ENCODE measurements around the gene ZKSCAN4.

The ZKSCAN4 gene

GRCh38 chr6:28211840-28212509, 40.1 kb downstream of the ZKSCAN4 start:
- Histone ChIP-seq H3K36me3 (ENCODE audit: control insufficient read depth, low read length) (no peaks in the 10 kb centered on the region), H3K27ac (ENCODE audit: low read depth, low read length) (no peak overlapping the region), H3K4me2 (ENCODE audit: low read length) (peak overlapping the region; percentile 54), H3K27me3 (ENCODE audit: control insufficient read depth, low read length) (peaks cover 6% of the 10 kb centered on the region), H3K4me1 (ENCODE audit: control insufficient read depth, low read length) (peaks cover 37% of the 10 kb centered on the region), H3K4me3 (ENCODE audit: low read length) (peak overlapping the region; percentile 58), H4K20me1 (ENCODE audit: control insufficient read depth, insufficient read depth, low read depth, low read length) (no peaks in the 10 kb centered on the region), H3K79me2 (ENCODE audit: control insufficient read depth, low read length) (no peaks in the 10 kb centered on the region), H3K9me3 (ENCODE audit: control insufficient read depth, insufficient read depth, low read length) (peaks cover 6% of the 10 kb centered on the region; the same call in 1 of the 2 replicates), H3K9me2 (replicated peaks; ENCODE audit: control insufficient read depth, low read length) (no peaks in the 10 kb centered on the region), H3F3A (ENCODE audit: control insufficient read depth, insufficient read depth) (0 out of 2 replicates have a peak, but pooled peaks cover 5% of the 10 kb centered on the region)
- TF ChIP-seq EZH2phosphoT487 (IDR thresholded peaks at IDR 0.05; ENCODE audit: borderline replicate concordance, low read length): no peak
- TF ChIP-seq CTCF (IDR thresholded peaks at IDR 0.05; ENCODE audit: low read depth, low read length, poor library complexity, severe bottlenecking): no peak

GRCh38 chr6:28209753-28210535, 42.1 kb downstream of the ZKSCAN4 start:
- Histone ChIP-seq H3F3A (ENCODE audit: control insufficient read depth, insufficient read depth) (0 out of 2 replicates have a peak, but pooled peaks cover 5% of the 10 kb centered on the region), H3K4me1 (ENCODE audit: control insufficient read depth, low read length) (peaks cover 37% of the 10 kb centered on the region), H3K9me3 (ENCODE audit: control insufficient read depth, insufficient read depth, low read length) (peaks cover 6% of the 10 kb centered on the region; the same call in 1 of the 2 replicates), H3K9me2 (replicated peaks; ENCODE audit: control insufficient read depth, low read length) (no peaks in the 10 kb centered on the region), H3K27me3 (ENCODE audit: control insufficient read depth, low read length) (peaks cover 6% of the 10 kb centered on the region), H3K4me3 (ENCODE audit: low read length) (no peak overlapping the region), H4K20me1 (ENCODE audit: control insufficient read depth, insufficient read depth, low read depth, low read length) (no peaks in the 10 kb centered on the region), H3K79me2 (ENCODE audit: control insufficient read depth, low read length) (no peaks in the 10 kb centered on the region), H3K36me3 (ENCODE audit: control insufficient read depth, low read length) (no peaks in the 10 kb centered on the region), H3K4me2 (ENCODE audit: low read length) (no peak overlapping the region), H3K27ac (ENCODE audit: low read depth, low read length) (no peak overlapping the region)
- no peak for TF ChIP-seq EZH2phosphoT487 (IDR thresholded peaks at IDR 0.05; ENCODE audit: borderline replicate concordance, low read length)
- no peak for TF ChIP-seq CTCF (IDR thresholded peaks at IDR 0.05; ENCODE audit: low read depth, low read length, poor library complexity, severe bottlenecking)

DNA sequence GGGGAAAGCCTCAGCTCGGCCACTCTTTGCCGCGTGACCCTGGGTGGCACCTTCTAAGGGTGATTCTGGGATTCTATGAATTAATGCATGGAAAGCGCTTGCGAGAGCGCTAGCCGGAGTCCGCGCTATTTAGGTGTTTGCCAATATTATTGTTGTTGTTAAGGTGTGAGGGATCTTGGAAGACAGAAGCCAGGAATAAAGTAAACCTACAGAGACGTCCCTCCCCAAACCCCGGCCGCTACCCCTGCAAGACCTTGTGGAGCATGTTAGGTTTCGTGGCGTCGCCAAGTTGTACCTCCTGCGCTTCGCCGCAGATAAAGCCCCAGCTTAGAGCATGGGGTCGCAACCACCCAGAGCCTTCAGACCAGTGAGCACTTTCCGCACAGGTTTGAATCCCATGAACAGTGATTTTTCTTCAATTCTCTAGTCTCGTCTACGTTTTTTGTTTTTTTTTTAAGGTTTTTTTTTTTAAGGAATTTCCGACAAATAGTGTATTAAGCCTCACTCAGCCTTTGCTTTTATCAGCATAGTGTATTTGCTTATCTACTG, 43.9 kb downstream of the ZKSCAN4 start:
- H3F3A ChIP-seq (ENCODE audit: control insufficient read depth, insufficient read depth): no peaks in the 10 kb centered on the region
- peaks cover 6% of the 10 kb centered on the region for H3K27me3 ChIP-seq (ENCODE audit: control insufficient read depth, low read length)
- no peaks in the 10 kb centered on the region for H4K20me1 ChIP-seq (ENCODE audit: control insufficient read depth, insufficient read depth, low read depth, low read length)
- no peak overlapping the region for H3K27ac ChIP-seq (ENCODE audit: low read depth, low read length)
- H3K4me1 ChIP-seq (ENCODE audit: control insufficient read depth, low read length): peaks cover 38% of the 10 kb centered on the region
- H3K4me3 ChIP-seq (ENCODE audit: low read length): no peak overlapping the region
- H3K9me3 ChIP-seq (ENCODE audit: control insufficient read depth, insufficient read depth, low read length): peaks cover 13% of the 10 kb centered on the region; the same call in 1 of the 2 replicates
- no peak overlapping the region for H3K4me2 ChIP-seq (ENCODE audit: low read length)
- TF ChIP-seq CTCF (IDR thresholded peaks at IDR 0.05; ENCODE audit: low read depth, low read length, poor library complexity, severe bottlenecking) (no peak), EZH2phosphoT487 (IDR thresholded peaks at IDR 0.05; ENCODE audit: borderline replicate concordance, low read length) (no peak)
- H3K79me2 ChIP-seq (ENCODE audit: control insufficient read depth, low read length): no peaks in the 10 kb centered on the region
- 0 out of 2 replicates have a peak, but pooled peaks cover 2% of the 10 kb centered on the region for H3K36me3 ChIP-seq (ENCODE audit: control insufficient read depth, low read length)
- no peaks in the 10 kb centered on the region for H3K9me2 ChIP-seq (replicated peaks; ENCODE audit: control insufficient read depth, low read length)
